HL-60/S4 (cell line): ENCODE data around the gene PCBP3.
"Not testable (repeated sequence)": the region's sequence is repeated elsewhere in the genome, so short reads cannot be mapped to it uniquely, and the experiment has no call there.

Experiments used
- in situ Hi-C: fragments of 300-500 bp; cut with MboI; formaldehyde crosslinking; loops from 2 replicates; pipeline ENCODE4 v1.14.3; 2022; ENCODE audit warnings: low sequenced_read_pairs

PCBP3 gene

GRCh38 chr21:45612665-45613019 lies 30.9 kb upstream of the PCBP3 start:
- in situ Hi-C loops, result not testable (repeated sequence)

GRCh38 chr21:45613396-45613795 lies 30.1 kb upstream of the PCBP3 start:
- in situ Hi-C loops, result no loop called here

GRCh38 chr21:45613881-45614280 lies 29.6 kb upstream of the PCBP3 start:
- in situ Hi-C loops, result no loop called here

- in situ Hi-C loops, result no loop called here
Observed at GRCh38 chr21:45615145-45615711, 28.3 kb upstream of the PCBP3 start.

GRCh38 chr21:45617021-45617921 lies 26.3 kb upstream of the PCBP3 start:
- in situ Hi-C loops, result no loop called here

DNA sequence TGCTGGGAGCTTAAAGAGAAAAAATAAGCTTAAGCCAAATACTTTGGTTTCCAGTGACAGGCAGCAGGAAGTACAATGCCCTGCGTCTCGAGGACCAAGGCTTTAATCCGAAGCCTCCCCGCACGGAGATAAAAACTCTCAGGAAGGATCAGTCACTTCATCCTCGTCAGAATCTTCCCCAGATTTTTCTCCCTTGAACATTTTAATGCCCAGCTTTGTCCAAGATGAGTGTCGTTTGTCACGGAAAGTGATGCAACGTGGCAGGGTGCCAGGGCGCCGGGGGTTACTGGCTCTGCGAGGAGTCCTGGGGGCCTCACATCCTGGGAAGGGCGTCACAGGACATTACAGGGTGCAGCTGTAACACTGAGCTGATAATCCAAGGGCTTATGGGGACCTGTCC lies 25.2 kb upstream of the PCBP3 start:
- in situ Hi-C loops, result no loop called here

GRCh38 chr21:45618846-45619485 lies 24.6 kb upstream of the PCBP3 start:
- in situ Hi-C loops, result no loop called here

GRCh38 chr21:45620201-45620923 lies 23.2 kb upstream of the PCBP3 start:
- in situ Hi-C loops, result no loop called here

- in situ Hi-C loops, result not testable (repeated sequence)
Observed at GRCh38 chr21:45621435-45622331, 21.8 kb upstream of the PCBP3 start.

GRCh38 chr21:45622416-45623097 lies 21.0 kb upstream of the PCBP3 start:
- in situ Hi-C loops, result no loop called here

- in situ Hi-C loops, result no loop called here
Observed at GRCh38 chr21:45623436-45623835, 20.1 kb upstream of the PCBP3 start.

- in situ Hi-C loops, result not testable (repeated sequence)
Observed at GRCh38 chr21:45626127-45626526, 17.4 kb upstream of the PCBP3 start.

GRCh38 chr21:45629046-45629981 lies 14.2 kb upstream of the PCBP3 start:
- in situ Hi-C loops, result no loop called here

- in situ Hi-C loops, result no loop called here
Observed at GRCh38 chr21:45630066-45630694, 13.3 kb upstream of the PCBP3 start.

GRCh38 chr21:45630876-45631275 lies 12.6 kb upstream of the PCBP3 start:
- in situ Hi-C loops, result no loop called here

GRCh38 chr21:45631540-45631939 lies 12.0 kb upstream of the PCBP3 start:
- in situ Hi-C loops, result no loop called here

GRCh38 chr21:45632160-45632559 lies 11.4 kb upstream of the PCBP3 start:
- in situ Hi-C loops, result no loop called here

- in situ Hi-C loops, result no loop called here
Observed at GRCh38 chr21:45632637-45633251, 10.8 kb upstream of the PCBP3 start.
